ENCODE measurements around the gene C4orf50.

The C4orf50 gene

DNA sequence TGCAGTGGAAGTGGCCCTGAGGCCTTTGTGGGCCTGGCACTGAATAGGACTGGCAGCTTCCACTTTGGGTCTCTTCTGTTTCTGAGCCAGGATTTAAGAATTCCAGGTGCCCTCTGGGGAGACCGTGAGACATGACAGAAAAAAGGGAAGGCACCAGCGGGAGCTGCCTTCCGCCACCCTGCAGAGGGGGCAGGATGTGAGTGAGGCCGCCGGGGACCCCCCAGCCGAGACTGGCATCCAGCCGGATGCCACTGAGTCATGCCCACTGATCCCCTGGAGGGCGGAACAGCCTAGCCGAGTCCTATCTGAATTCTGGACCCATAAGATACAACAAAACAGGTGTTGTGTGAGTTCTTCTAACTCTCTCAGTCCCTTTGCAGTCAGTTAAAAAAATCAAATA, 41.3 kb downstream of the C4orf50 start:
- peaks cover 45% of the 10 kb centered on the region for H3K27me3 Mint-ChIP-seq (ENCODE audit: low read depth, poor library complexity)
- no peak overlapping the region for H3K4me3 Mint-ChIP-seq
- TF ChIP-seq, protein P1, sequence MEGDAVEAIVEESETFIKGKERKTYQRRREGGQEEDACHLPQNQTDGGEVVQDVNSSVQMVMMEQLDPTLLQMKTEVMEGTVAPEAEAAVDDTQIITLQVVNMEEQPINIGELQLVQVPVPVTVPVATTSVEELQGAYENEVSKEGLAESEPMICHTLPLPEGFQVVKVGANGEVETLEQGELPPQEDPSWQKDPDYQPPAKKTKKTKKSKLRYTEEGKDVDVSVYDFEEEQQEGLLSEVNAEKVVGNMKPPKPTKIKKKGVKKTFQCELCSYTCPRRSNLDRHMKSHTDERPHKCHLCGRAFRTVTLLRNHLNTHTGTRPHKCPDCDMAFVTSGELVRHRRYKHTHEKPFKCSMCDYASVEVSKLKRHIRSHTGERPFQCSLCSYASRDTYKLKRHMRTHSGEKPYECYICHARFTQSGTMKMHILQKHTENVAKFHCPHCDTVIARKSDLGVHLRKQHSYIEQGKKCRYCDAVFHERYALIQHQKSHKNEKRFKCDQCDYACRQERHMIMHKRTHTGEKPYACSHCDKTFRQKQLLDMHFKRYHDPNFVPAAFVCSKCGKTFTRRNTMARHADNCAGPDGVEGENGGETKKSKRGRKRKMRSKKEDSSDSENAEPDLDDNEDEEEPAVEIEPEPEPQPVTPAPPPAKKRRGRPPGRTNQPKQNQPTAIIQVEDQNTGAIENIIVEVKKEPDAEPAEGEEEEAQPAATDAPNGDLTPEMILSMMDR (IDR thresholded peaks at IDR 0.05) = no peak
- peaks cover 8% of the 10 kb centered on the region for H3K4me1 Mint-ChIP-seq
- no peaks in the 10 kb centered on the region for H3K9me3 Mint-ChIP-seq
- H3K36me3 Mint-ChIP-seq (ENCODE audit: low read depth) = no peaks in the 10 kb centered on the region
- no peak for DNase-seq
- no peak overlapping the region for H3K27ac Mint-ChIP-seq

DNA sequence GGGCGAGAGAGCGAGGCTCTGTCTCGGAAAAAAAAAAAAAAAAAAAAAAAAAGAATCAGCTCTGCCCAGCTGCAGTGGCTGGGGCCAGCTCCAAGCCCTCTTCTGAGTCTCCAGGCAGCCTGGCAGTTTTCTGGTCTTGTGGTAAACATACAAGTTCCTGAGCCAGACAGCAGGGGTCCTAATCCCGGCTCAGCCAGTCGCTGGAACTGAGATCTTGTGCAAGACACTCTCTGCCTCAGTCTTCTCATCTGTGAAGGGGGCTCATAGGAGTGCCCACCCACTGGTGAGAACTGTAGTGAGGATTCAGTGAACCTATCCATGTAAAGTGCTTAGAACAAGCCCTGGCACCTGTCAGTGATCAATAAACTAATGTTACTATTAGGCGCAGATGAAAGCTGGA, 41.8 kb downstream of the C4orf50 start:
- Mint-ChIP-seq H3K9me3 (no peaks in the 10 kb centered on the region), H3K36me3 (ENCODE audit: low read depth) (no peaks in the 10 kb centered on the region), H3K27ac (no peak overlapping the region), H3K4me1 (peaks cover 12% of the 10 kb centered on the region), H3K27me3 (ENCODE audit: low read depth, poor library complexity) (peaks cover 42% of the 10 kb centered on the region), H3K4me3 (no peak overlapping the region)
- DNase-seq = no peak
- TF ChIP-seq, protein P1 (IDR thresholded peaks at IDR 0.05) = no peak

DNA sequence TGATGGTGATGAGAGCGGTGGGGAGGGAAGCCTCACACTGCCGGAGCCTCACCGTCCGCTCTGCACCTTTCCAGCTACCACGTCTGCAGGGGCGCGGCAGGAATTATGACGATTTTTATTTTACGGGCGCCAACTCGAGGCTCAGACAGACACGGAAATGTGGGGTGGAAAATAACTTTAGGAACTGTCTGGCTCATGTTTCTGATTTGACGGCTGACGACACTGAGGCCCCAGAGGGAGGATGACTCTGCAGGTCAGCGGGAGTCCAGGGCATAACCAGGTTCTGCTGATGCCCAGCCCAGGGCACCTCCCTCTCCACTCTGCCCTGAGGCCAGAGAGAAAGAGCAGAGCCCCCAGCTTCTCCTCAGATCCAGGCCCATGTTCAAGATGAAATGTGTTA, 43.9 kb downstream of the C4orf50 start:
- Mint-ChIP-seq H3K27ac (no peak overlapping the region), H3K27me3 (ENCODE audit: low read depth, poor library complexity) (peaks cover 34% of the 10 kb centered on the region), H3K4me3 (no peak overlapping the region), H3K4me1 (peaks cover 27% of the 10 kb centered on the region), H3K36me3 (ENCODE audit: low read depth) (no peaks in the 10 kb centered on the region), H3K9me3 (no peaks in the 10 kb centered on the region)
- TF ChIP-seq, protein P1 (IDR thresholded peaks at IDR 0.05) = no peak
- DNase-seq = no peak

DNA sequence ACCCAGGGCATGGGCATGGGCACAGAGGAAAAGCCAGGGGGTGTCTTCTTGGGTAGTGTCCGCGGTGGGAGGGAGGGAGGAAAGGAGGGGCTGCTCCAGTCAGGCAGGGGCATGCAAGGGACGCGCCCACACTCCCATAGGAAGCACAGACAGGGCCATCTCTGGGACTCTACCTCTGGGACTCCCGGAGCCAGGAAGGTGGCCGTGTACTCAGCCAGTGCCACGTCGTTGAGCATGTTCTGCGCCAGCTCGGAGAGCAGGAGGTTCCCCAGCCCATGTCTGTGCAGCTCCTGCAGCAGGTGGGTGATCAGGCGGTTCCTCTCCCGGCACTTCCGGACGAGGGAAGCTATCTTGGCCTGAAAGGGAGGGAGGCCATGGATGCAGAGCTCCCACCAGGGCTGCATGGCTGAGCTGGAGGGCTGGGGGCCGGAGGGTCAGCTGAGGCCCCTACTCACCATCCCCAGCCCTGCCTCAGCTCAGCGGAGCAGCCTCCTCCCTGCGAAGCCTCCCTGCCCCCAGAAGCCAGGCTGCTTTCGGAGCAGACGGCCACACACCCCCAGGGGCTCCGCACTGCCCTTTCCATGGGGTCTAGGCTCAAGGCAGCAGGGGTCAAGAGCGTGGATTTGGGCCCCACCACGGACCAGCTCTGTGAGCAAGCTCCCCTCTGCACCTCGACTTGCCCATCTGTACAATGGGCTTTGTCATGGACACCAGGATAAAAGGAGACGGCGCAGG, 44.6 kb downstream of the C4orf50 start:
- Mint-ChIP-seq H3K4me3 (no peak overlapping the region), H3K36me3 (ENCODE audit: low read depth) (no peaks in the 10 kb centered on the region), H3K27ac (no peak overlapping the region), H3K27me3 (ENCODE audit: low read depth, poor library complexity) (peaks cover 31% of the 10 kb centered on the region), H3K9me3 (no peaks in the 10 kb centered on the region), H3K4me1 (peaks cover 34% of the 10 kb centered on the region)
- TF ChIP-seq, protein P1 (IDR thresholded peaks at IDR 0.05) = no peak
- DNase-seq = no peak

DNA sequence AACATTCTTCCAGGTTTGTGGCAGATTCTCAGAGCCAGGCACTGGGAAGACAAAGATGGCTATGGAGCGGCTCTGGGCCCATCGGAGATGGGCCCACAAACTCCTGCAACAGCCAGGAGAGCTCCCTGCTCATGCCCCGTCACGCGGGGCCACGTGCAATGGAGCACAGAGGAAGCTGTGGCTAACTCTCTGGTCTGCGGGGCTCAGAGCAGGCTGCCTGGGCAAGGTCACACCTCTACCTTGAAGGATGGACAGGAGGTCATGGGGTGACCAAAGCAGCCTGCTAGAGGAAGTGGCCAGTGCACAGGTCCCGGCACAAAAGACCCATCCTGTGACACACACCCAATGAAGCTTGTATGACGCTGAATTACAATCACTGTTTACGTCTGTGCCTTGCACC, 45.2 kb downstream of the C4orf50 start:
- no peak for DNase-seq
- no peaks in the 10 kb centered on the region for H3K36me3 Mint-ChIP-seq (ENCODE audit: low read depth)
- no peak overlapping the region for H3K4me3 Mint-ChIP-seq
- H3K27ac Mint-ChIP-seq = no peak overlapping the region
- TF ChIP-seq, protein P1 (IDR thresholded peaks at IDR 0.05) = no peak
- no peaks in the 10 kb centered on the region for H3K9me3 Mint-ChIP-seq
- peaks cover 25% of the 10 kb centered on the region for H3K27me3 Mint-ChIP-seq (ENCODE audit: low read depth, poor library complexity)
- peaks cover 40% of the 10 kb centered on the region for H3K4me1 Mint-ChIP-seq

DNA sequence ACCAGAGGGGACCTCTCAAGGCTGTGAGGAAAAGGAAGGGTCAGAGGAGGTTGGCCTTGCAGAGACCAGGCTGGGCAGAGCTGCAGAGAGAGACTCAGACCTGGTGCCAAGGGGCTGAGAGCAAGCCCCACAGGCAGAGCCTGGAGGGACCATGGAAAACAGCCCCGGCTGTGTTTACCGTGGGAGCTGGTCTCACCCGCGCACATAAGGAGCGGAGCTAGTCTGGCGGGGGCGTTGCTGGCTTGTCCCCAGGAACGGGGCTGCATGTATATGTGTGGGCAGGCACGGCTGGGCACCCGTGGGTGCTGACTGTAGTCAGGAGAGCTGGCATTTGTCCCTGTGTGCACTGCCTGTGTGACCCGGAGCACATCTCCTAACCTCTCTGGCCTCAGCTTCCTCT, 45.7 kb downstream of the C4orf50 start:
- TF ChIP-seq, protein P1 (IDR thresholded peaks at IDR 0.05) = no peak
- H3K36me3 Mint-ChIP-seq (ENCODE audit: low read depth) = no peaks in the 10 kb centered on the region
- peaks cover 21% of the 10 kb centered on the region for H3K27me3 Mint-ChIP-seq (ENCODE audit: low read depth, poor library complexity)
- no peak for DNase-seq
- H3K4me1 Mint-ChIP-seq = peaks cover 41% of the 10 kb centered on the region
- H3K9me3 Mint-ChIP-seq = no peaks in the 10 kb centered on the region
- no peak overlapping the region for H3K27ac Mint-ChIP-seq
- no peak overlapping the region for H3K4me3 Mint-ChIP-seq

Data from nephron progenitor cell (in vitro differentiated cells).